NB4 (cell line): ENCODE measurements around the gene MSI2.

ENCODE experiments used
- DNase-seq: peaks from one replicate; pipeline ENCODE4 v3.0.0; 2010; ENCODE audit warnings: low read depth
- H3K4me3 ChIP-seq: one replicate; pipeline ENCODE4 v1.5.1; 2011; ENCODE audit warnings: mild to moderate bottlenecking, low read depth, low read length, moderate library complexity
- MYC ChIP-seq: IDR thresholded peaks from 2 replicates; pipeline ENCODE4 v1.6.1; 2011; ENCODE audit warnings: low read depth, low read length
- POLR2A ChIP-seq: IDR thresholded peaks from 2 replicates; pipeline ENCODE4 v1.6.1; 2011; ENCODE audit warnings: mild to moderate bottlenecking; ENCODE audit not compliant: insufficient read length; ENCODE audit errors: extremely low read depth
- TF ChIP-seq, protein P1 (sequence below): IDR thresholded peaks from one replicate; pipeline ENCODE4 v1.5.1; 2012; ENCODE audit warnings: low read depth, low read length
- TF ChIP-seq, protein P2 (sequence below): IDR thresholded peaks from 2 replicates; pipeline ENCODE4 v1.6.1; 2011; ENCODE audit warnings: low read depth, low read length

Gene MSI2

DNA sequence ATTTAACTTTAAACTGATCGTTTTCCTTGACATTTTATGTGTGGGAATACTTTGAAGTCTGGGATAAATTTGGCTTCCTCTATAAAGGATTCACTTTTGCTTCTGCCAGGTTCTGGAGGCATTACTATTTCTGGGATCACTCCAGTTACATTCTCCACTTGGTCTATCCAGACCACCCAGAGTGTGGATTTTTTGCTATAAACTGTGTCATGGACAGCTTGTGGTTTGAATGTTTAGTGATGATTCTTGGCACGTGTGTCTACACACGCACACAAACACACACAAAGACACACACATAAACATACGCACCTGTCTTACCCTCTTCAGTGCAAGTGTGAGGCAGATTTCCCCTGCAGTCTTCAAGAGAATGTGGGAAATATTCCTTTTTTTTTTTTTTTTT, 27.4 kb upstream of the MSI2 start:
- no peak overlapping the region for H3K4me3 ChIP-seq
- DNase-seq: no peak
- TF ChIP-seq, protein P1, sequence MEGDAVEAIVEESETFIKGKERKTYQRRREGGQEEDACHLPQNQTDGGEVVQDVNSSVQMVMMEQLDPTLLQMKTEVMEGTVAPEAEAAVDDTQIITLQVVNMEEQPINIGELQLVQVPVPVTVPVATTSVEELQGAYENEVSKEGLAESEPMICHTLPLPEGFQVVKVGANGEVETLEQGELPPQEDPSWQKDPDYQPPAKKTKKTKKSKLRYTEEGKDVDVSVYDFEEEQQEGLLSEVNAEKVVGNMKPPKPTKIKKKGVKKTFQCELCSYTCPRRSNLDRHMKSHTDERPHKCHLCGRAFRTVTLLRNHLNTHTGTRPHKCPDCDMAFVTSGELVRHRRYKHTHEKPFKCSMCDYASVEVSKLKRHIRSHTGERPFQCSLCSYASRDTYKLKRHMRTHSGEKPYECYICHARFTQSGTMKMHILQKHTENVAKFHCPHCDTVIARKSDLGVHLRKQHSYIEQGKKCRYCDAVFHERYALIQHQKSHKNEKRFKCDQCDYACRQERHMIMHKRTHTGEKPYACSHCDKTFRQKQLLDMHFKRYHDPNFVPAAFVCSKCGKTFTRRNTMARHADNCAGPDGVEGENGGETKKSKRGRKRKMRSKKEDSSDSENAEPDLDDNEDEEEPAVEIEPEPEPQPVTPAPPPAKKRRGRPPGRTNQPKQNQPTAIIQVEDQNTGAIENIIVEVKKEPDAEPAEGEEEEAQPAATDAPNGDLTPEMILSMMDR: no peak
- TF ChIP-seq POLR2A (no peak), MYC (no peak)
- TF ChIP-seq, protein P2, sequence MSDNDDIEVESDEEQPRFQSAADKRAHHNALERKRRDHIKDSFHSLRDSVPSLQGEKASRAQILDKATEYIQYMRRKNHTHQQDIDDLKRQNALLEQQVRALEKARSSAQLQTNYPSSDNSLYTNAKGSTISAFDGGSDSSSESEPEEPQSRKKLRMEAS: no peak

DNA sequence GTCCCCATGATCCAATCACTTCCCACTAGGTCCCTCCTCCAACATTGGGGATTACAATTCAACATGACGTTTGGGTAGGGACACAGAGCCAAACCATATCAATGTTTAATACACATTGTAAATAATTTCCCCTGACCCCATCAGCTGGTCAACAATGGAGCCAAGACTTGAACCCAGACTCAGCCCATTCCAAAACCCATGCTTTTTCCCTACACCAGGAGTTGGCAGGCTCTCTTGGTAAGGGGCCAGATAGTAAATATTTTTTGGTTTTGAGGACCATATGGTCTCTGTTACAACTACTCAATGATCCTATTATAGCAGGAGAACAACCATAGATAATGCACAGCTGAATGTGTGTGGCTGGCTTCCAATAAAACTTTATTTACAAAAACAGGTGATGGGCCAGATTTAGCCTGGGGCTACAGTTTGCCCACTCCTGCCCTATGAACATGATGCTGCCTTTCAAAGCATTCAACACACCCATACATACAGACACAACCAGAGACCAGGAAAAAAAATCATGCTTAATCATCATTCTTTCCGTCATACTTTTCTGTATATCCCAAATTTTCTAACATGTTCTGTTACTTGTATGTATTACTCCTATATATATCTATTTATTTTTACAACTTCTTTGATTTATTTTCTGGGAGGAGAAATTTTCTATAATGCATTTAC, 22.1 kb upstream of the MSI2 start:
- H3K4me3 ChIP-seq: no peak overlapping the region
- DNase-seq: no peak
- TF ChIP-seq, protein P1: no peak
- TF ChIP-seq MYC (no peak), POLR2A (no peak)

DNA sequence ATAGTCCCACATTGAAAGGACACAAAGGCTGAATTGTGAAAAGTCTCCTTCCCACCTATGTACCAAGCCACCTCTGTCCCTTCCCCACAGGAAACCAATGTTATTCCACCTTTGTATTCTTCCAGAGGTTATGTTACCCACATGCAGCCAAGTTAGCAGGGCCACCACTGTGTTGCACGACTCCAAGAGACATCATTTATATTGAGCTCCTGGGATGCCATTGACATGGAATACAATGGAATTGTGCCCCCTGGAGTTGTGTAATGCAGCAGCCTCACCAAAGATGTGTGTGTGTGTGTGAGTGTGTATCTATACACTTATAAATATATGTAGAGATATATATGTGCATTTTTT, 21.6 kb upstream of the MSI2 start:
- no peak overlapping the region for H3K4me3 ChIP-seq
- TF ChIP-seq POLR2A (no peak), MYC (no peak)
- DNase-seq: no peak

DNA sequence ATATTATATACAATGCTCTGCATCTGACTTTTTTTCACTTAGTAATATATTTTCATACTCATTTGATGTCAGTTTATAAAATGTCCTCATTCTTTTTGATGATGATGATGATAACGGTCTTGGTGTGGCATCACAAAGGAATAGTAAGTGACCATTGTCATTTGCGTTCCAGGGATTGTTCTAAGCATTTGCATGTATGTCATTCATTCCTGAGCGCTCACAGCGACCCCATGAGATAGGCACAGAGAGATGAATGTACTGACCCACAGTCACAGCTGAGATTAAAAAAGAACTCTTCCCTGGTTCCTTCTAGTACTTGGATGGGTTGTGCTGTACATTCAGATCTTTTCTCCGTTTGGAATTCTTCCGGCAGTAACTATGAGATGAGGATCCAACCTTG, 21.2 kb upstream of the MSI2 start:
- H3K4me3 ChIP-seq: no peak overlapping the region
- TF ChIP-seq, protein P1: no peak

DNA sequence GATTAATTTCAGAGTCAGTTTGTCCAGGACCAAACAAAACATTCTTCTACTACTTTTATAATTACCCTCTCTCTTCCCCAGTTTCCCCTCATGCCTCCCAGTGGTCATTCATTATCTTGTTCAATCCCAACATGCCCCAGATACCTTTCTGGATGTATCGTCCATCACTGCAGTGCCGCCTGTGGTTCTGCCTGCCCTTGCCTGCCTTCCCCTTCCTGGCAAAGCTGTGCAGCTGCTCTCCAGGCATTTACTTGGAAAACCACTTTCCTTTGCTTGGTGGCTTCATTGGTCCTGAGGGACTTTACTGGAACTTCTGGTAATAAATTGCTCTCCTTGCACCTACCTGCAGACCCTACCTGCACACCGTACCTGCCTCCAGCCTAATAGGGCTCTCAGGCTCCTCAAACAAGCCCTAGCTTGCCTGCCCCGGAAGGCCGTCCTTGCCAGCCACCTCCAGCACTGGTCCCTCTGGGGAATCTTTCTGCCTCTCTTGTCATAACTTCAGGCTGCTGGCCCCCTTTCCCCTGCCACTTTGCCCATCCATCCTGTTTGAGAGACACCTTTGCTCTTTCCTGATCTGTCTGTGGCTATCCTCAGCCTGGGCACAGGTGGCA, 19.5 kb upstream of the MSI2 start:
- TF ChIP-seq, protein P1: no peak
- no peak for TF ChIP-seq POLR2A
- TF ChIP-seq, protein P2: no peak
- no peak for TF ChIP-seq MYC
- no peak for DNase-seq

More for the DNA sequence above, 21.2 kb upstream of the MSI2 start:
- no peak for DNase-seq

DNA sequence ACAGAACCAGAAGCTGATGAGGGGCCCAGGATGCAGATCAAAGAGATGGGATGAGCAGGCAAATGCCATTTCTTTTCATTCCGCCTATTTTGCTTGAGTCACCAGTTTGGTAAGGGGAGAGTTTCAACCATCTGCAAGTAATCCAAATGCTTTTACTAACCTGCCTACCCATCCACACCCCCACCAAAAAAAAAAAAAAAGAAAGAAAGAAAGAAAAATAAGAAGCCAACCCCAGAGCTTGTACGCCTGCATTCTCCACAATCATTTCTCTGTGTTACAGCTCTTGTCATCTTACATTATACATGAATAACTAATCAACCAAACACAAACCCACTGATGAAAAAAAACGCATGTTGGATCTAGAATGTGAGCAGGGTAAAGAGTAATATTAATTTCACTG, 15.7 kb upstream of the MSI2 start:
- no peak for DNase-seq
- no peak for TF ChIP-seq POLR2A
- TF ChIP-seq, protein P1: no peak
- TF ChIP-seq MYC: no peak
- TF ChIP-seq, protein P2: no peak

More for the DNA sequence above, 19.5 kb upstream of the MSI2 start:
- no peak overlapping the region for H3K4me3 ChIP-seq

More for the DNA sequence above, 15.7 kb upstream of the MSI2 start:
- no peak overlapping the region for H3K4me3 ChIP-seq
